NK-92 treated with Interleukin-12 subunit alpha and Interleukin-12 subunit beta, amount 100 ng/mL, for 24 hours (cell line): ENCODE measurements around the gene ABCG2.

Experiments
- DNase-seq: peaks from one replicate; lab custom pipeline; 2025; lab: John Stamatoyannopoulos, UW

Gene ABCG2

GRCh38 chr4:88063634-88064296 is 94.7 kb downstream of the ABCG2 start:
- no peak for DNase-seq

- DNase-seq: no peak
These were observed 95.6 kb downstream of the ABCG2 start for GRCh38 chr4:88062843-88063242.

GRCh38 chr4:88062311-88062710 is 96.1 kb downstream of the ABCG2 start:
- DNase-seq: no peak

GRCh38 chr4:88060431-88060830 is 98.0 kb downstream of the ABCG2 start:
- DNase-seq: no peak

GRCh38 chr4:88059766-88060165 is 98.7 kb downstream of the ABCG2 start:
- no peak for DNase-seq

- DNase-seq: no peak
These were observed 100.1 kb downstream of the ABCG2 start for GRCh38 chr4:88058295-88058694.

- no peak for DNase-seq
These were observed 103.5 kb downstream of the ABCG2 start for GRCh38 chr4:88054901-88055300.

- DNase-seq: no peak
These were observed 104.2 kb downstream of the ABCG2 start for GRCh38 chr4:88054229-88054628.

GRCh38 chr4:88045021-88045420 is 113.4 kb downstream of the ABCG2 start:
- no peak for DNase-seq

GRCh38 chr4:88043586-88044340 is 114.7 kb downstream of the ABCG2 start:
- no peak for DNase-seq

GRCh38 chr4:88043001-88043400 is 115.4 kb downstream of the ABCG2 start:
- no peak for DNase-seq

GRCh38 chr4:88041626-88042025 is 116.8 kb downstream of the ABCG2 start:
- no peak for DNase-seq

GRCh38 chr4:88040707-88041106 is 117.7 kb downstream of the ABCG2 start:
- no peak for DNase-seq
